ENCODE results near the gene WWTR1. TPM values are rescaled to one million over a fixed set of nuclear protein-coding genes. Genes with fewer than 3 reads are reported as not detected.
A peak's percentile ranks its signal among the peaks of the same experiment; 100 is the strongest.

The WWTR1 gene
- total RNA-seq, 1 experiment from 2014 or later = 25.5 TPM

DNA sequence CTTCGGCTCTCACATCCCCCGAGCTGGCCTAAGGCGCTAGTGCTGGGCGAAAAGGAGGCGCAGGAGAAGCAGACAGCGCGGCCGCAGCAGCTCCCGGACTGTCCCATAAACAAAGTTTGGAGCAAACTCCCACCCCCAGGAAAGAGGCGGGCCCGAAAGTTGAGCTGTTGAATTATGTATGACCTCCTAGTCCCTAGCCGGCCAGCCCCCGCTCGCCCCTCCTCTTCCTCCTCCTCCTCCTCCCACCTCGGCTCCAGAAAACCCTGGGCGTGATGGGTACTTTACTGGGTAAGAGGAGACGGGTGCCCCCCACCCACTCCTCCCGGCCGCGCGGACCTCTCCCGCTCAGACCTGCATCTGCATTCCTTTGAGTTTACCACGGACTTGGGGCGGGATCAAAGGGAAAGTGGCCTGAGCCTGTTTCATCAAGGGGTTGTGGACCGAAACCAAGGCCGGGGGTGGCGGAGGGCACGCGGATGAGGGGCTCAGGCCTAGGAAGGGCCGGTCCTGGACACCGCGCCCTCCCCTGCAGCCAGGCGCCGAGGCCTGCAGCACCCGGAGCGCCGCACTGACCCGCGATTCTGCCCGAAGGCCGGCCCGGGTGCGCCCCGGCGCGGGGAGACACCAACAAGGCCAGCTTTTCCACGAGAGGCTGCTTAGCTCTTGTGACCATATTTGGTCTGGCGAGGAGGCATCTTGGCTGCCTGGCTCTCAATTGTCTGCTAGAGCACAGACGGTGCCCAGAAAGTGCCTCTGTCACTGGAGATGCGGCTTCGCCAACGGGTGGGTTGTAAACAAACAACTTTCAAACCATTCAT lies at the start of gene WWTR1 (continued):
- TF ChIP-seq, protein P1, sequence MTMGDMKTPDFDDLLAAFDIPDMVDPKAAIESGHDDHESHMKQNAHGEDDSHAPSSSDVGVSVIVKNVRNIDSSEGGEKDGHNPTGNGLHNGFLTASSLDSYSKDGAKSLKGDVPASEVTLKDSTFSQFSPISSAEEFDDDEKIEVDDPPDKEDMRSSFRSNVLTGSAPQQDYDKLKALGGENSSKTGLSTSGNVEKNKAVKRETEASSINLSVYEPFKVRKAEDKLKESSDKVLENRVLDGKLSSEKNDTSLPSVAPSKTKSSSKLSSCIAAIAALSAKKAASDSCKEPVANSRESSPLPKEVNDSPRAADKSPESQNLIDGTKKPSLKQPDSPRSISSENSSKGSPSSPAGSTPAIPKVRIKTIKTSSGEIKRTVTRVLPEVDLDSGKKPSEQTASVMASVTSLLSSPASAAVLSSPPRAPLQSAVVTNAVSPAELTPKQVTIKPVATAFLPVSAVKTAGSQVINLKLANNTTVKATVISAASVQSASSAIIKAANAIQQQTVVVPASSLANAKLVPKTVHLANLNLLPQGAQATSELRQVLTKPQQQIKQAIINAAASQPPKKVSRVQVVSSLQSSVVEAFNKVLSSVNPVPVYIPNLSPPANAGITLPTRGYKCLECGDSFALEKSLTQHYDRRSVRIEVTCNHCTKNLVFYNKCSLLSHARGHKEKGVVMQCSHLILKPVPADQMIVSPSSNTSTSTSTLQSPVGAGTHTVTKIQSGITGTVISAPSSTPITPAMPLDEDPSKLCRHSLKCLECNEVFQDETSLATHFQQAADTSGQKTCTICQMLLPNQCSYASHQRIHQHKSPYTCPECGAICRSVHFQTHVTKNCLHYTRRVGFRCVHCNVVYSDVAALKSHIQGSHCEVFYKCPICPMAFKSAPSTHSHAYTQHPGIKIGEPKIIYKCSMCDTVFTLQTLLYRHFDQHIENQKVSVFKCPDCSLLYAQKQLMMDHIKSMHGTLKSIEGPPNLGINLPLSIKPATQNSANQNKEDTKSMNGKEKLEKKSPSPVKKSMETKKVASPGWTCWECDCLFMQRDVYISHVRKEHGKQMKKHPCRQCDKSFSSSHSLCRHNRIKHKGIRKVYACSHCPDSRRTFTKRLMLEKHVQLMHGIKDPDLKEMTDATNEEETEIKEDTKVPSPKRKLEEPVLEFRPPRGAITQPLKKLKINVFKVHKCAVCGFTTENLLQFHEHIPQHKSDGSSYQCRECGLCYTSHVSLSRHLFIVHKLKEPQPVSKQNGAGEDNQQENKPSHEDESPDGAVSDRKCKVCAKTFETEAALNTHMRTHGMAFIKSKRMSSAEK (CRISPR knock-in tag; IDR thresholded peaks at IDR 0.05; ENCODE audit: borderline replicate concordance) = peak; percentile 17; the same call in 1 of the 2 replicates
- TF ChIP-seq SMAD3 (CRISPR knock-in tag; IDR thresholded peaks at IDR 0.05; ENCODE audit: borderline replicate concordance) (peak; percentile 54; the same call in 1 of the 2 replicates), STAT6 (CRISPR knock-in tag; conservative IDR thresholded peaks at IDR 0.05; ENCODE audit: low read depth) (no peak), CREB1 (CRISPR knock-in tag; IDR thresholded peaks at IDR 0.05) (peak; percentile 40; the same call in 1 of the 2 replicates), SP1 (CRISPR knock-in tag; conservative IDR thresholded peaks at IDR 0.05) (peak; percentile 62; the same call in 1 of the 2 replicates), NFE2L1 (CRISPR knock-in tag; IDR thresholded peaks at IDR 0.05) (0 out of 2 replicates have a peak, but pooled peaks have one; percentile 28), NFATC4 (CRISPR knock-in tag; IDR thresholded peaks at IDR 0.05) (no peak; the same call in 1 of the 2 replicates), ZNF317 (CRISPR knock-in tag; IDR thresholded peaks at IDR 0.05; ENCODE audit: borderline replicate concordance, low read depth) (no peak), ELF4 (CRISPR knock-in tag; IDR thresholded peaks at IDR 0.05; ENCODE audit: low read depth) (0 out of 2 replicates have a peak, but pooled peaks have one; percentile 63), ZNF121 (CRISPR knock-in tag; IDR thresholded peaks at IDR 0.05) (no peak), ESRRA (CRISPR knock-in tag; IDR thresholded peaks at IDR 0.05; ENCODE audit: borderline replicate concordance) (no peak), USF1 (CRISPR knock-in tag; IDR thresholded peaks at IDR 0.05) (peak; percentile 46; the same call in 1 of the 2 replicates), FOXP1 (CRISPR knock-in tag; IDR thresholded peaks at IDR 0.05; ENCODE audit: borderline replicate concordance) (no peak), ZNF138 (CRISPR knock-in tag; conservative IDR thresholded peaks at IDR 0.05) (no peak), RELA (CRISPR knock-in tag; IDR thresholded peaks at IDR 0.05; ENCODE audit: borderline replicate concordance) (no peak), USF2 (CRISPR knock-in tag; IDR thresholded peaks at IDR 0.05) (no peak)
- TF ChIP-seq, protein P2, sequence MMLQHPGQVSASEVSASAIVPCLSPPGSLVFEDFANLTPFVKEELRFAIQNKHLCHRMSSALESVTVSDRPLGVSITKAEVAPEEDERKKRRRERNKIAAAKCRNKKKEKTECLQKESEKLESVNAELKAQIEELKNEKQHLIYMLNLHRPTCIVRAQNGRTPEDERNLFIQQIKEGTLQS (CRISPR knock-in tag; conservative IDR thresholded peaks at IDR 0.05) = no peak
- TF ChIP-seq, protein P3, sequence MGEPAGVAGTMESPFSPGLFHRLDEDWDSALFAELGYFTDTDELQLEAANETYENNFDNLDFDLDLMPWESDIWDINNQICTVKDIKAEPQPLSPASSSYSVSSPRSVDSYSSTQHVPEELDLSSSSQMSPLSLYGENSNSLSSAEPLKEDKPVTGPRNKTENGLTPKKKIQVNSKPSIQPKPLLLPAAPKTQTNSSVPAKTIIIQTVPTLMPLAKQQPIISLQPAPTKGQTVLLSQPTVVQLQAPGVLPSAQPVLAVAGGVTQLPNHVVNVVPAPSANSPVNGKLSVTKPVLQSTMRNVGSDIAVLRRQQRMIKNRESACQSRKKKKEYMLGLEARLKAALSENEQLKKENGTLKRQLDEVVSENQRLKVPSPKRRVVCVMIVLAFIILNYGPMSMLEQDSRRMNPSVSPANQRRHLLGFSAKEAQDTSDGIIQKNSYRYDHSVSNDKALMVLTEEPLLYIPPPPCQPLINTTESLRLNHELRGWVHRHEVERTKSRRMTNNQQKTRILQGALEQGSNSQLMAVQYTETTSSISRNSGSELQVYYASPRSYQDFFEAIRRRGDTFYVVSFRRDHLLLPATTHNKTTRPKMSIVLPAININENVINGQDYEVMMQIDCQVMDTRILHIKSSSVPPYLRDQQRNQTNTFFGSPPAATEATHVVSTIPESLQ (CRISPR knock-in tag; IDR thresholded peaks at IDR 0.05) = no peak
- TF ChIP-seq, protein P4, sequence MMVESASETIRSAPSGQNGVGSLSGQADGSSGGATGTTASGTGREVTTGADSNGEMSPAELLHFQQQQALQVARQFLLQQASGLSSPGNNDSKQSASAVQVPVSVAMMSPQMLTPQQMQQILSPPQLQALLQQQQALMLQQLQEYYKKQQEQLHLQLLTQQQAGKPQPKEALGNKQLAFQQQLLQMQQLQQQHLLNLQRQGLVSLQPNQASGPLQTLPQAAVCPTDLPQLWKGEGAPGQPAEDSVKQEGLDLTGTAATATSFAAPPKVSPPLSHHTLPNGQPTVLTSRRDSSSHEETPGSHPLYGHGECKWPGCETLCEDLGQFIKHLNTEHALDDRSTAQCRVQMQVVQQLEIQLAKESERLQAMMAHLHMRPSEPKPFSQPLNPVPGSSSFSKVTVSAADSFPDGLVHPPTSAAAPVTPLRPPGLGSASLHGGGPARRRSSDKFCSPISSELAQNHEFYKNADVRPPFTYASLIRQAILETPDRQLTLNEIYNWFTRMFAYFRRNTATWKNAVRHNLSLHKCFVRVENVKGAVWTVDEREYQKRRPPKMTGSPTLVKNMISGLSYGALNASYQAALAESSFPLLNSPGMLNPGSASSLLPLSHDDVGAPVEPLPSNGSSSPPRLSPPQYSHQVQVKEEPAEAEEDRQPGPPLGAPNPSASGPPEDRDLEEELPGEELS (CRISPR knock-in tag; IDR thresholded peaks at IDR 0.05) = no peak
- TF ChIP-seq, protein P5, sequence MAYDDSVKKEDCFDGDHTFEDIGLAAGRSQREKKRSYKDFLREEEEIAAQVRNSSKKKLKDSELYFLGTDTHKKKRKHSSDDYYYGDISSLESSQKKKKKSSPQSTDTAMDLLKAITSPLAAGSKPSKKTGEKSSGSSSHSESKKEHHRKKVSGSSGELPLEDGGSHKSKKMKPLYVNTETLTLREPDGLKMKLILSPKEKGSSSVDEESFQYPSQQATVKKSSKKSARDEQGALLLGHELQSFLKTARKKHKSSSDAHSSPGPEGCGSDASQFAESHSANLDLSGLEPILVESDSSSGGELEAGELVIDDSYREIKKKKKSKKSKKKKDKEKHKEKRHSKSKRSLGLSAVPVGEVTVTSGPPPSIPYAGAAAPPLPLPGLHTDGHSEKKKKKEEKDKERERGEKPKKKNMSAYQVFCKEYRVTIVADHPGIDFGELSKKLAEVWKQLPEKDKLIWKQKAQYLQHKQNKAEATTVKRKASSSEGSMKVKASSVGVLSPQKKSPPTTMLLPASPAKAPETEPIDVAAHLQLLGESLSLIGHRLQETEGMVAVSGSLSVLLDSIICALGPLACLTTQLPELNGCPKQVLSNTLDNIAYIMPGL (CRISPR knock-in tag; IDR thresholded peaks at IDR 0.05) = 0 out of 2 replicates have a peak, but pooled peaks have one; percentile 79

Data from WTC11 (cell line).